Cardiac muscle cell (in vitro differentiated cells and primary cell): ENCODE results near the gene TRIM24. TPM values are rescaled to one million over a fixed set of nuclear protein-coding genes. Genes with fewer than 3 reads are reported as not detected.

Experiments used
- DNase-seq, 2 donors: peaks; one replicate each; pipeline versions ENCODE4 v3.0.0 to v3.0.0-alpha.2; 2010 to 2017; ENCODE audit warnings: low read depth in 1 of 2, low spot score in 1 of 2
- H3K27ac ChIP-seq: fragments of 200-600 bp; sonication (generic); 2 replicates; pipeline ENCODE4 v1.5.1; 2016
- H3K27me3 ChIP-seq: fragments of 200-600 bp; sonication (generic); 2 replicates; pipeline ENCODE4 v1.6.0; 2016; ENCODE audit warnings: control low read depth
- H3K36me3 ChIP-seq: fragments of 200-600 bp; sonication (generic); 2 replicates; pipeline ENCODE4 v1.5.1; 2016; ENCODE audit warnings: control low read depth
- H3K4me1 ChIP-seq: fragments of 200-600 bp; sonication (generic); 2 replicates; pipeline ENCODE4 v1.8.1; 2017; ENCODE audit warnings: low read depth, mild to moderate bottlenecking, mixed run types
- H3K4me3 ChIP-seq: fragments of 200-600 bp; sonication (generic); 2 replicates; pipeline ENCODE4 v1.5.1; 2016; ENCODE audit warnings: mild to moderate bottlenecking
- H3K9me3 ChIP-seq: fragments of 200-600 bp; sonication (generic); 2 replicates; pipeline ENCODE4 v1.5.1; 2017; ENCODE audit warnings: low read depth, mild to moderate bottlenecking, control low read depth
- polyA plus RNA-seq: library from polyadenylated mRNA; unstranded; fragments of >200 nt; fragmentation: Nextera tagmentation; extraction: Ambion mirVana; gene quantifications from 2 replicates; pipeline ENCODE4 v1.2.1, GENCODE V29; 2016
- total RNA-seq: library from RNA; depleted of rRNA; stranded (reverse); fragments of >200 nt; gene quantifications from 2 replicates; pipeline ENCODE4 v1.2.3, GENCODE V29; 2016
- TF ChIP-seq, protein P1 (sequence below): IDR thresholded peaks from 2 replicates; pipeline ENCODE4 v1.5.1; 2012; ENCODE audit warnings: low read depth, mild to moderate bottlenecking, low read length

TRIM24 gene
- total and polyA plus RNA-seq, 2 experiments from 2014 or later, result 99.2 to 113 TPM

DNA sequence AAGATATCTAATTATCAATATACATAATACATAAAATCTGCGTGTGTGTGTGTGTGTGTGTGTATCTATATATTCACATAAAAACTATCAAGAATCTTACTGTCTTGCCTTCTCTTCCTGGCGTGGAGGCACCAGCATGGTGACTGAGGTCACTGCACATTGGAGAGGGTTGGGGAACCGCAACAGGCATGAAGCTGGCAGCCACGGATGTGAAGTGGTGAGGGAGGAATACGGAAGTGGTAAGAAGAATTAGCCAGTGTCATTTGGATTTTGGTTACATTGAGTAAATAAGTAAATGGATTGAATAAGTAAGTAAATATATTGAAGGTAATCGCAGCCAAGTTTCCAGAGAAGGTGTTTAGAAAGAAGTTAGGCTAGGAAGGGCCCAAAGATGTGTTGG lies 85.1 kb downstream of the TRIM24 start:
- peaks cover 73% of the 10 kb centered on the region for H3K36me3 ChIP-seq
- H3K9me3 ChIP-seq, result no peaks in the 10 kb centered on the region
- TF ChIP-seq, protein P1, sequence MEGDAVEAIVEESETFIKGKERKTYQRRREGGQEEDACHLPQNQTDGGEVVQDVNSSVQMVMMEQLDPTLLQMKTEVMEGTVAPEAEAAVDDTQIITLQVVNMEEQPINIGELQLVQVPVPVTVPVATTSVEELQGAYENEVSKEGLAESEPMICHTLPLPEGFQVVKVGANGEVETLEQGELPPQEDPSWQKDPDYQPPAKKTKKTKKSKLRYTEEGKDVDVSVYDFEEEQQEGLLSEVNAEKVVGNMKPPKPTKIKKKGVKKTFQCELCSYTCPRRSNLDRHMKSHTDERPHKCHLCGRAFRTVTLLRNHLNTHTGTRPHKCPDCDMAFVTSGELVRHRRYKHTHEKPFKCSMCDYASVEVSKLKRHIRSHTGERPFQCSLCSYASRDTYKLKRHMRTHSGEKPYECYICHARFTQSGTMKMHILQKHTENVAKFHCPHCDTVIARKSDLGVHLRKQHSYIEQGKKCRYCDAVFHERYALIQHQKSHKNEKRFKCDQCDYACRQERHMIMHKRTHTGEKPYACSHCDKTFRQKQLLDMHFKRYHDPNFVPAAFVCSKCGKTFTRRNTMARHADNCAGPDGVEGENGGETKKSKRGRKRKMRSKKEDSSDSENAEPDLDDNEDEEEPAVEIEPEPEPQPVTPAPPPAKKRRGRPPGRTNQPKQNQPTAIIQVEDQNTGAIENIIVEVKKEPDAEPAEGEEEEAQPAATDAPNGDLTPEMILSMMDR, result no peak
- H3K4me1 ChIP-seq, result no peaks in the 10 kb centered on the region
- H3K27me3 ChIP-seq, result no peaks in the 10 kb centered on the region
- no peak for DNase-seq
- no peak overlapping the region for H3K27ac ChIP-seq
- H3K4me3 ChIP-seq, result no peak overlapping the region

DNA sequence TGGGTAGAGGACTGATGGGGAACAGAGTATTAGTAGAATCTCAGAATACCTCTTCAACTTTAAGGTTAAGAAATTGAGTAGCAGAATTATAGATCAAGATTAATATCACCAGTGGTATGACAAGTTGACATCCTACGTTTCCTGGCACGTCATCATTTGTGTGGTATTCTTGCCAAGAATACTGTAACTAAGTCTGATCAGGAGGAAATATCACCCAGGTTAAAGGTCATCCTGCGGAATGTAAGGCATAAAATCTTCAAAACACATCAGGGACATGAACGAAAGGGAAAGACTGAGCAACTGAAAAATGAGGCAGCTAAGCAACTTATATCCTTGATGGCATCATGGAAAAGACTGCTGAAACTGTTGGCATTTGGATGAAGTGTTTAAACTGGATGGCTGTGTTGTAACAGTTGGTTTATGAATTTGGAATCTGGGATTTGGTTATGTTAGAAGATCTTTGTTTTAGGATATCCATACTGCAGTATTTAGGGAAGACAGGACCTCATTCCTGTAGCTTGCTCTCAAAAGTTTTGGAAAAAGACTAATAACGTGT lies 86.1 kb downstream of the TRIM24 start:
- DNase-seq, result peak in 1 of 2 donors; percentile 11
- peaks cover 69% of the 10 kb centered on the region for H3K36me3 ChIP-seq
- TF ChIP-seq, protein P1, result no peak
- peak overlapping the region; percentile 41 for H3K27ac ChIP-seq
- no peaks in the 10 kb centered on the region for H3K4me1 ChIP-seq
- H3K27me3 ChIP-seq, result no peaks in the 10 kb centered on the region
- H3K9me3 ChIP-seq, result no peaks in the 10 kb centered on the region
- no peak overlapping the region for H3K4me3 ChIP-seq

DNA sequence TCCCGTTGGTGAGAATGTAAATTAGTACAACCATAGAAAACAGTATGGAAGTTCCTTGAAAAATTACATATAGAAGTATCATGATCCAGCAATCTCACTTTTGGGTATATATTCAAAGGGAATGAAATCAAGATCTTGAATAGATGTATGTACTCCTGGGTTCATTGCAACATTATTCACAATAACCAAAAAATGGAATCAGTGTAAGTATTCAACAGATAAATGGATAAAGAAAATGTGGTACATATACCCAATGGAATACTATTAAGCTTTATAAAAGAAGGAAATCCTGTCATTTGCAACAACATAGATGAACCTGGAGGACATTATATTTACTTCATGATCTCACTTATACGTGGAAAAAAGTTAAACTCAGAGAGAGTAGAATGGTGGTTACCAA lies 86.8 kb downstream of the TRIM24 start:
- H3K4me1 ChIP-seq, result no peaks in the 10 kb centered on the region
- TF ChIP-seq, protein P1, result no peak
- H3K9me3 ChIP-seq, result no peaks in the 10 kb centered on the region
- H3K4me3 ChIP-seq, result no peak overlapping the region
- no peak overlapping the region for H3K27ac ChIP-seq
- no peak for DNase-seq
- no peaks in the 10 kb centered on the region for H3K27me3 ChIP-seq
- H3K36me3 ChIP-seq, result peaks cover 69% of the 10 kb centered on the region

DNA sequence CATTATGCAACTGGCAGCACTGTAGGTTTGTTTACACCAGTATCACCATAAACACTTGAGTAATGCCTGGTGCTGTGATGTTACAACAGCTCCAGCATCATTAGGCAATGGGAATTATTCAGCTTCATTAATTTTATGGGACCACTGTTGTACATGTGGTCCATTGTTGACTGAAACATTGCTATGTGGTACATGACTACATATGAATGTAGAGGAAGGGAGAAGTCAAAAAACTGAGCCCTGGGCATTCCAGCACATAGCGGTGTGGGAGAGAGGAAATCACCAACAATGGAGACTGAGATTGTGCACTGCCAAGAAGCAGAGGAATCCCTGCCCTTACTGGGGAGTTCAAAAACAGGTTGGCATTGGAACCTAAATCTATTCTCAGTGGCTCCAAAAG lies 89.0 kb downstream of the TRIM24 start:
- H3K4me1 ChIP-seq, result no peaks in the 10 kb centered on the region
- H3K4me3 ChIP-seq, result no peak overlapping the region
- H3K36me3 ChIP-seq, result peaks cover 80% of the 10 kb centered on the region
- no peak for DNase-seq
- H3K27me3 ChIP-seq, result no peaks in the 10 kb centered on the region
- no peaks in the 10 kb centered on the region for H3K9me3 ChIP-seq
- TF ChIP-seq, protein P1, result no peak
- peak overlapping the region; percentile 38 for H3K27ac ChIP-seq

DNA sequence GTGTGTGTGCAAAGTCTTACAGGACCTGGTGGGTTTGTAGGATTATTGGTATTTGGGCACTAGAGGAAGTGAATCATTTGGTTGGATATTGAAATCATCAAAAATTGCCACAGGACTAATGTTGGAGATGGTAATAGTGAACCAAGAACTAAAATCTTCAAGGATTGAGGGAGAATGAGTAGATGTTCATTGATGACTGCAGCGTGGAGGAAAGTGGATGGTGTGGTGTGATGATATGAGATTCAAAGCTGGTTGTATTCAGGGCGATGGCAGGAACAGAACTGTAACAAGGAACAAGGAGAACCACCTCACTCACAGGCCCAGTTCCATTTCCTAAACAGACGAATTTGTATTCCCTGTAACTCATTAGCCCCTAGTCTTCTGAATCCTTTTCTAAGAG lies 90.3 kb downstream of the TRIM24 start:
- TF ChIP-seq, protein P1, result no peak
- H3K27ac ChIP-seq, result peak overlapping the region; percentile 56
- H3K4me3 ChIP-seq, result no peak overlapping the region
- H3K9me3 ChIP-seq, result no peaks in the 10 kb centered on the region
- no peaks in the 10 kb centered on the region for H3K27me3 ChIP-seq
- DNase-seq, result no peak
- peaks cover 79% of the 10 kb centered on the region for H3K36me3 ChIP-seq
- no peaks in the 10 kb centered on the region for H3K4me1 ChIP-seq
